Sigmoid colon (tissue), 7 donors: ENCODE measurements around the gene TMEM179. TPM values are rescaled to one million over a fixed set of nuclear protein-coding genes. Genes with fewer than 3 reads are reported as not detected.

ENCODE experiments used
- DNase-seq: peaks from one replicate; pipeline ENCODE4 v3.0.0-alpha.2; 2019
- H3K27ac ChIP-seq, 4 donors: fragments of 200-600 bp; sonication (generic); one replicate each; pipeline ENCODE4 v1.5.1; 2016 to 2019; ENCODE audit warnings: mild to moderate bottlenecking in 1 of 4
- H3K27me3 ChIP-seq, 3 donors: fragments of 200-600 bp; sonication (generic); one replicate each; pipeline ENCODE4 v1.5.1; 2019; ENCODE audit warnings: mild to moderate bottlenecking in 1 of 3
- H3K36me3 ChIP-seq, 4 donors: fragments of 200-600 bp; sonication (generic); one replicate each; pipeline ENCODE4 v1.5.1; 2016 to 2019
- H3K4me1 ChIP-seq, 4 donors: fragments of 200-600 bp; sonication (generic); one replicate each; pipeline ENCODE4 v1.5.1; 2017 to 2019
- H3K4me3 ChIP-seq, 4 donors: fragments of 200-600 bp; sonication (generic); one replicate each; pipeline ENCODE4 v1.5.1; 2017 to 2019; ENCODE audit warnings: mild to moderate bottlenecking in 2 of 4, moderate library complexity in 1 of 4
- H3K9me3 ChIP-seq, 4 donors: fragments of 200-600 bp in 3 of 4; sonication (generic) in 3 of 4; one replicate each; pipeline versions ENCODE4 v1.5.1 to v1.6.1; 2013 to 2019
- EP300 ChIP-seq, 4 donors: sonication (generic); formaldehyde crosslinking; IDR thresholded peaks; one replicate each; pipeline ENCODE4 v1.6.1; 2017; ENCODE audit warnings: antibody characterized with exemption in 4 of 4
- POLR2A ChIP-seq, 2 donors: fragments of 450-650 bp; IDR thresholded peaks; one replicate each; pipeline ENCODE4 v1.6.1; 2016; ENCODE audit warnings: antibody characterized with exemption in 2 of 2, mild to moderate bottlenecking in 2 of 2, moderate library complexity in 2 of 2
- POLR2AphosphoS5 ChIP-seq, 4 donors: sonication (generic); formaldehyde crosslinking; IDR thresholded peaks; one replicate each; pipeline ENCODE4 v1.6.1; 2017; ENCODE audit warnings: antibody characterized with exemption in 4 of 4
- WGBS, 2 donors: extraction: QIAGEN DNeasy Blood & Tissue Kit; methylation state at CpG; one replicate each; pipeline ENCODE4 v1.1.7; 2013; 5-methylcytosine and 5-hydroxymethylcytosine counted together
- intact Hi-C: fragments of 100-400 bp; cut with DNase I; formaldehyde crosslinking; loops from one replicate; pipeline ENCODE4 v1.15.1; 2023
- polyA plus RNA-seq, 3 donors: library from polyadenylated mRNA; stranded (reverse); fragments of 200-250 nt; gene quantifications; one replicate each; pipeline ENCODE4 v1.2.3, GENCODE V29; 2013
- total RNA-seq, 4 donors: library from RNA; depleted of rRNA; stranded (reverse); fragments of >200 nt; gene quantifications; one replicate each; pipeline ENCODE4 v1.1.0, GENCODE V29; 2016
- TF ChIP-seq, protein P1 (sequence below), 4 experiments: fragments of 450-650 bp in 3 of 4; fragments of 200-600 bp in 1 of 4; IDR thresholded peaks; one replicate each; pipeline ENCODE4 v1.5.1; 2016 to 2019; ENCODE audit warnings: antibody characterized with exemption in 4 of 4, mild to moderate bottlenecking in 3 of 4, moderate library complexity in 2 of 4
- donor health status: healthy with polysubstance abuse.
- donor health status: Bipolar disorder and iron deficiency.
- donor health status: healthy.

TMEM179 gene
- total and polyA plus RNA-seq, 7 donors = 1.4 to 5.4 (median 4.1) TPM; not detected in 2

DNA sequence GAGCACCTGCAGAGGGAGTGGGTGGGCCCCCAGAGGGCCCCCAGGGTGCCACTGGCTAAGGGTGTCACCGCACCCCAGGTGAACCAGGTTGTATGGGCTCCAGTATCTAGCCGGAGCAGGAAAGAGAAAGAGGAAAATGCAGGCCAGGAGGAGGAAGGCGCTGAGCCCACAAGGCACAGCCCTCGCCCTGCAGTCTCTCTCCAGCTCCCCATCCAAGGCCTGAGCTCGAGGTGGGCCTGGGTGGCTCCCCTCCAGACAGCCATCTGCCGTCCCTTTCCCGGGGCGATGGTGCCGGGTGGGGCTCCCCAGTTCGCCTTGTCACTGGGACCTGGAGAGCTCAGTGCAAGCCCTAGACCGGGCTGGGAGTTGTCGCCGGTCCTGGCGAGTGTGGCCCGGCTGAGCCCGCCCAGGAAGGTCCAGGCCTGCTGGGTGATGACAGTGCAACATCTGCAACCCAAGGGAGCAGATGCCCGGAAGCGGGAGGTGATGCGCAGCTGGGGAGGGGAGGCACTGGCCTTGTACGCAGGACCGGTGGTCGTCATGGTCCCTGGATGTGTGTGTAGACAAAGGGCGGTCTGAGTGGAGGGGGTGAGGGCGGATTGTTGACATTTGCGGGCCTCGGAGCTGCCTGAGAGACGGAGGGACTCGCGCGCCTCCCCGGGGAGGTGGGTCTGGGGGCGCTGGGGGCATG is 716 bp downstream of the TMEM179 start:
- Histone ChIP-seq H3K27me3 (peaks cover 4 to 77% (median 43%) of the 10 kb centered on the region in 3 donors), H3K36me3 (no peaks in the 10 kb centered on the region), H3K4me3 (peak overlapping the region in 2 of 4 donors; percentile 40), H3K9me3 (no peaks in the 10 kb centered on the region), H3K27ac (no peak overlapping the region), H3K4me1 (peaks cover 0 to 7% (median 7%) of the 10 kb centered on the region in 4 donors)
- intact Hi-C loops = no loop called here
- TF ChIP-seq EP300 (IDR thresholded peaks at IDR 0.05) (no peak), POLR2AphosphoS5 (IDR thresholded peaks at IDR 0.05) (no peak), POLR2A (IDR thresholded peaks at IDR 0.05) (no peak)
- TF ChIP-seq, protein P1, sequence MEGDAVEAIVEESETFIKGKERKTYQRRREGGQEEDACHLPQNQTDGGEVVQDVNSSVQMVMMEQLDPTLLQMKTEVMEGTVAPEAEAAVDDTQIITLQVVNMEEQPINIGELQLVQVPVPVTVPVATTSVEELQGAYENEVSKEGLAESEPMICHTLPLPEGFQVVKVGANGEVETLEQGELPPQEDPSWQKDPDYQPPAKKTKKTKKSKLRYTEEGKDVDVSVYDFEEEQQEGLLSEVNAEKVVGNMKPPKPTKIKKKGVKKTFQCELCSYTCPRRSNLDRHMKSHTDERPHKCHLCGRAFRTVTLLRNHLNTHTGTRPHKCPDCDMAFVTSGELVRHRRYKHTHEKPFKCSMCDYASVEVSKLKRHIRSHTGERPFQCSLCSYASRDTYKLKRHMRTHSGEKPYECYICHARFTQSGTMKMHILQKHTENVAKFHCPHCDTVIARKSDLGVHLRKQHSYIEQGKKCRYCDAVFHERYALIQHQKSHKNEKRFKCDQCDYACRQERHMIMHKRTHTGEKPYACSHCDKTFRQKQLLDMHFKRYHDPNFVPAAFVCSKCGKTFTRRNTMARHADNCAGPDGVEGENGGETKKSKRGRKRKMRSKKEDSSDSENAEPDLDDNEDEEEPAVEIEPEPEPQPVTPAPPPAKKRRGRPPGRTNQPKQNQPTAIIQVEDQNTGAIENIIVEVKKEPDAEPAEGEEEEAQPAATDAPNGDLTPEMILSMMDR (IDR thresholded peaks at IDR 0.05) = no peak
- WGBS, 2 donors = 25 to 26% methylated on average over 32 of the region's 32 CpGs
- DNase-seq = peak; percentile 45

- intact Hi-C loops = no loop called here
- TF ChIP-seq, protein P1 (IDR thresholded peaks at IDR 0.05) = no peak
- TF ChIP-seq EP300 (IDR thresholded peaks at IDR 0.05) = no peak
- TF ChIP-seq POLR2AphosphoS5 (IDR thresholded peaks at IDR 0.05) = no peak
- no peak for TF ChIP-seq POLR2A (IDR thresholded peaks at IDR 0.05)
Observed at GRCh38 chr14:104602933-104603325, 1.6 kb downstream of the TMEM179 start.

GRCh38 chr14:104602315-104602932 is 2.1 kb downstream of the TMEM179 start:
- no peak for TF ChIP-seq POLR2A (IDR thresholded peaks at IDR 0.05)
- no peak for TF ChIP-seq EP300 (IDR thresholded peaks at IDR 0.05)
- TF ChIP-seq POLR2AphosphoS5 (IDR thresholded peaks at IDR 0.05) = no peak
- H3K27me3 ChIP-seq = peaks cover 4 to 79% (median 43%) of the 10 kb centered on the region in 3 donors
- WGBS, 2 donors = 86 to 92% methylated on average over 11 of the region's 11 CpGs

More at GRCh38 chr14:104602933-104603325, 1.6 kb downstream of the TMEM179 start:
- Histone ChIP-seq H3K36me3 (no peaks in the 10 kb centered on the region), H3K4me1 (peaks cover 0 to 7% (median 7%) of the 10 kb centered on the region in 4 donors), H3K27me3 (peaks cover 4 to 79% (median 43%) of the 10 kb centered on the region in 3 donors), H3K9me3 (no peaks in the 10 kb centered on the region), H3K27ac (no peak overlapping the region), H3K4me3 (no peak overlapping the region)
- no peak for DNase-seq
- 83 to 92% methylated on average over 7 of the region's 7 CpGs for WGBS, 2 donors

DNA sequence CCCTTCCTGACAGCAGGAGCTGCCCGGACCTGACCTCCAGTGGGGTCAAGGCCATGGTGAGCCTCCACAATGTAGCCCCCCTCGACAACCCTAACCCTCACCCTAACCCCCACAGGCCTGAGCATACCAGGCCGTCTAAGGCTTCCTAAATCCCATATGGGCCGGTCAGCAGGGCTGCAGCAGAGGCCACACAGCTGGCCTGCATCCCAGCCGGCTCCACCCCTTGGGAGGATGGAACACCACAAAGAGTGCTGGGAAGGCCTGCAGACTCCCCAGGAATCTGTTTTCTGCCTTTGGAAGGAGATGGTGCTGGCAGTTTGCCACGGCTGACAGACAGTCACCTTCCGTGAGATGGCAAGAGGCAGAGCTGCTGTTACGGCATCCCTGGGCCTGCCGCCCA is 2.8 kb downstream of the TMEM179 start:
- no peaks in the 10 kb centered on the region for H3K9me3 ChIP-seq
- peaks cover 0 to 7% (median 7%) of the 10 kb centered on the region in 4 donors for H3K4me1 ChIP-seq
- TF ChIP-seq, protein P1 (IDR thresholded peaks at IDR 0.05) = no peak
- TF ChIP-seq POLR2AphosphoS5 (IDR thresholded peaks at IDR 0.05) (no peak), EP300 (IDR thresholded peaks at IDR 0.05) (no peak), POLR2A (IDR thresholded peaks at IDR 0.05) (no peak)
- WGBS, 2 donors = 48 to 67% methylated on average over 9 of the region's 9 CpGs
- H3K27ac ChIP-seq = no peak overlapping the region
- peak; percentile 60 for DNase-seq
- intact Hi-C loops = no loop called here
- peaks cover 4 to 79% (median 46%) of the 10 kb centered on the region in 3 donors for H3K27me3 ChIP-seq
- H3K36me3 ChIP-seq = no peaks in the 10 kb centered on the region
- no peak overlapping the region for H3K4me3 ChIP-seq

More at GRCh38 chr14:104602315-104602932, 2.1 kb downstream of the TMEM179 start:
- Histone ChIP-seq H3K9me3 (no peaks in the 10 kb centered on the region), H3K4me3 (no peak overlapping the region), H3K36me3 (no peaks in the 10 kb centered on the region), H3K27ac (no peak overlapping the region), H3K4me1 (peaks cover 0 to 7% (median 7%) of the 10 kb centered on the region in 4 donors)
- DNase-seq = peak; percentile 46
- intact Hi-C loops = no loop called here

DNA sequence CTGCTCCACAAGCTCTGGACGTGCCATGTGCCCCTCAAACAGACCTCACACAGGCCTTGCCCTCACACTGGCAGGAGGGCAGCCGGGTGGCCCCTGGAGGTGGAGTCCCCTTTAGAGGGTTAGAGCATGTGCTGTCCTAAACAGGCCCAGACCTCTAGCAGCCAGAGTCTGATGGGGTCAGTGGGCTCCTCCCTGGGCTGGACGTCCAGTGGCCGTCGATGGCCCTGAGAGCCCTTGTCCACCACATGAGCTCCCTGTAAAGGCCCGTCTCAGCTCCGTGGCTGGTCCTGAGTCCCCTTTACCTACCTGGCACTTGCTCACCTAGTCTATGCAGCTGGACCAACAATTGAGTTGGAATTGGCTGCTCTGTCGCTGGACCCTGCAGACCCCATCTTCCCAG is 3.8 kb downstream of the TMEM179 start:
- Histone ChIP-seq H3K4me1 (peaks cover 0 to 7% (median 7%) of the 10 kb centered on the region in 4 donors), H3K4me3 (no peak overlapping the region), H3K9me3 (no peaks in the 10 kb centered on the region), H3K27me3 (peaks cover 4 to 80% (median 47%) of the 10 kb centered on the region in 3 donors), H3K27ac (no peak overlapping the region), H3K36me3 (no peaks in the 10 kb centered on the region)
- TF ChIP-seq POLR2AphosphoS5 (IDR thresholded peaks at IDR 0.05) (no peak), EP300 (IDR thresholded peaks at IDR 0.05) (no peak), POLR2A (IDR thresholded peaks at IDR 0.05) (no peak)
- TF ChIP-seq, protein P1 (IDR thresholded peaks at IDR 0.05) = no peak
- intact Hi-C loops = no loop called here
- no peak for DNase-seq
- 80 to 82% methylated on average over 8 of the region's 8 CpGs for WGBS, 2 donors
